ENCODE data around the gene WDR27. TPM values are rescaled to one million over a fixed set of nuclear protein-coding genes. Genes with fewer than 3 reads are reported as not detected.
"Not testable (repeated sequence)": the region's sequence is repeated elsewhere in the genome, so short reads cannot be mapped to it uniquely, and the experiment has no call there.

Gene WDR27
- total and polyA plus RNA-seq, 9 donors = 16.6 to 53.4 (median 38.7) TPM

DNA sequence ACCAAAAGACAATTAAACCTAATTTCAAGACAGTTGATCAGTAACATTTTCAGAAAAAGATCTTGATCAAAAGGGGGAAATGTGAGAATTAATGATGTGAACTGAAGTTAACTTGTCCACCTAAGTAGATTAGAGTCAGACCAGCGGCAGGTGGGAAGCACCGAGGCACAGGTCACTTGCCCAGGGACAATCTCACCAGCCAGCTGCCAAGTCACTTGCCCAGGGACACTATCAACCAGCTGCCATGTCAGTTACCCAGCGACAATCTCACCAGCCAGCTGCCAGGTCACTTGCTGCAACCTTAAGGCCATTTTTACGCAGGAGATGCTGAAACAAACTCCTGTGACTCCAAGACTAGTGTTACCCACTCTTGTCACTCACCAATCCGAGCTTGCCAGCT lies 260.5 kb downstream of the WDR27 start:
- TF ChIP-seq, protein P1, sequence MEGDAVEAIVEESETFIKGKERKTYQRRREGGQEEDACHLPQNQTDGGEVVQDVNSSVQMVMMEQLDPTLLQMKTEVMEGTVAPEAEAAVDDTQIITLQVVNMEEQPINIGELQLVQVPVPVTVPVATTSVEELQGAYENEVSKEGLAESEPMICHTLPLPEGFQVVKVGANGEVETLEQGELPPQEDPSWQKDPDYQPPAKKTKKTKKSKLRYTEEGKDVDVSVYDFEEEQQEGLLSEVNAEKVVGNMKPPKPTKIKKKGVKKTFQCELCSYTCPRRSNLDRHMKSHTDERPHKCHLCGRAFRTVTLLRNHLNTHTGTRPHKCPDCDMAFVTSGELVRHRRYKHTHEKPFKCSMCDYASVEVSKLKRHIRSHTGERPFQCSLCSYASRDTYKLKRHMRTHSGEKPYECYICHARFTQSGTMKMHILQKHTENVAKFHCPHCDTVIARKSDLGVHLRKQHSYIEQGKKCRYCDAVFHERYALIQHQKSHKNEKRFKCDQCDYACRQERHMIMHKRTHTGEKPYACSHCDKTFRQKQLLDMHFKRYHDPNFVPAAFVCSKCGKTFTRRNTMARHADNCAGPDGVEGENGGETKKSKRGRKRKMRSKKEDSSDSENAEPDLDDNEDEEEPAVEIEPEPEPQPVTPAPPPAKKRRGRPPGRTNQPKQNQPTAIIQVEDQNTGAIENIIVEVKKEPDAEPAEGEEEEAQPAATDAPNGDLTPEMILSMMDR (IDR thresholded peaks at IDR 0.05) = no peak
- TF ChIP-seq POLR2A (IDR thresholded peaks at IDR 0.05) = no peak
- no peak for TF ChIP-seq EP300 (IDR thresholded peaks at IDR 0.05)
- Histone ChIP-seq H3K4me3 (no peak overlapping the region), H3K27me3 (no peaks in the 10 kb centered on the region), H3K27ac (no peak overlapping the region), H3K4me1 (ENCODE audit: insufficient read depth) (peaks cover 3% of the 10 kb centered on the region), H3K9me3 (no peaks in the 10 kb centered on the region), H3K36me3 (no peaks in the 10 kb centered on the region)
- WGBS, 3 donors = 87 to 89% (median 88%) methylated on average over 5 of the region's 5 CpGs
- intact Hi-C loops (cut with DNase I) = loop anchor here in 1 of 4 donors (10.0 kb wide), 1 partner anchor 236 kb away; no protein-coding TSS in a partner anchor
- no peak for DNase-seq

DNA sequence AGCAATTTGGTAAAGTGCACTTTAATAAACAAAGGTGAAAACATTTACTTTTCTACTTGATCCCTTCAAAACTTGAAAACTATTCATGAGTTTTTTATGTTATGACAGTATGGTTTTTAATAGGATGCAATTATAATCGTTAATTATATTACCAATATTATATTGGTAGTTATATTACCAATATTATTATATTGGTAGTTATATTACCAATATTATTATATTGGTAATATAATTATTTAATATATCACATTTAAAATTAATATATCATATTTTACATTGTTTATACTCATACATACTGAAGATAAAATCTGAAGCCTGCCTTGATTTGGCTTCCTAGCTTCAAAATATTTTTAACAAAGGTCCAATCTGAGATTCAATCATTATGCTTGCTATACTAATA lies 262.1 kb downstream of the WDR27 start:
- DNase-seq = no peak
- no peaks in the 10 kb centered on the region for H3K9me3 ChIP-seq
- no peaks in the 10 kb centered on the region for H3K4me1 ChIP-seq (ENCODE audit: insufficient read depth)
- H3K27me3 ChIP-seq = no peaks in the 10 kb centered on the region
- H3K27ac ChIP-seq = no peak overlapping the region
- H3K4me3 ChIP-seq = no peak overlapping the region
- no peaks in the 10 kb centered on the region for H3K36me3 ChIP-seq
- no peak for TF ChIP-seq EP300 (IDR thresholded peaks at IDR 0.05)
- TF ChIP-seq POLR2A (IDR thresholded peaks at IDR 0.05) = no peak
- TF ChIP-seq, protein P1 (IDR thresholded peaks at IDR 0.05) = no peak
- WGBS, 3 donors = 0 to 41% (median 0%) methylated on average over 1 of the region's 1 CpG
- intact Hi-C loops (cut with DNase I) = loop anchor here in 1 of 4 donors (10.0 kb wide), 1 partner anchor 235 kb away; no protein-coding TSS in a partner anchor

DNA sequence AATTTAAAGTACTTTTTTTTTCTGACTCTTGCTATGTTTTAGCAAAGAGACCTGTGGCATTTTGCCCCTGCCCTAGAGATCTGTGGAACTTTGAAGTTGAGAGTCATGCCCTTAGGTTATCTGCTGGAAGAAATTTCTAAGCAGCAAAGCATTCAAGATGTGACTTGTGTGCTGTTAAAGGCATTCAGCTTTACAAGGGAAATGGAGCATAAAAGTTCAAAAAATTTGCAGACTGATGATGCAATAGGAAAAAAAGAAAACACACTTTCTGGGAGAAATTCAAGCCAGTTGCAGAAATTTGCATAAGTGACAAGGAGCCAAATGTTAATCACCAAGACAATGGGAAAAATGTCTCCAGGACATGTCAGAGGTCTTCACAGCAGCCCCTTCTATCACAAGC lies 267.3 kb downstream of the WDR27 start:
- DNase-seq; H3K27me3 ChIP-seq; H3K4me1 ChIP-seq (ENCODE audit: insufficient read depth); intact Hi-C loops (cut with DNase I); H3K4me3 ChIP-seq; H3K27ac ChIP-seq; H3K36me3 ChIP-seq; H3K9me3 ChIP-seq: not testable (repeated sequence)

DNA sequence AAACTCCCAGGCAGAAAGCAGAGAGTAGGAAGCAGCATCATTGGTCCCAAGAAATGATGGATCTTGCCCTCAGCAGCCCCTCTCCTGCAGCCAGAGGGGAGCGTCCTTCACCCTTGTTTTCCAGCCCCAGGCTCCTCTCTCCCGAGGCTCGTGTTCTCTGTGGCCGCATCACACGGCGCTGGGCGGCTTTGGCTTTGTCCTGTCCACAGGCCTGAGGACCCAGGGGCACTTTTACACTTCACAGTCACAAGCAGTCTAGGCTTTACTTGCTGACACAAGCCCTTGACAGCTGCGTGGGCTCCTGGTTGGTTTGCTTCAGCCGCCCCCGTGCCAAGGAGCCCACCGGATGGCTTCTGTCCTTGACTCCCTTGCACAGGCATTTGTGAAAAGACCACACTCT lies 272.8 kb downstream of the WDR27 start:
- Histone ChIP-seq H3K27me3 (no peaks in the 10 kb centered on the region), H3K4me3 (no peak overlapping the region), H3K4me1 (ENCODE audit: insufficient read depth) (peaks cover 14% of the 10 kb centered on the region), H3K27ac (peak overlapping the region; percentile 74 to 91), H3K9me3 (peaks cover 0 to 3% of the 10 kb centered on the region in 2 donors), H3K36me3 (no peaks in the 10 kb centered on the region)
- TF ChIP-seq, protein P1 (IDR thresholded peaks at IDR 0.05) = no peak
- TF ChIP-seq POLR2A (IDR thresholded peaks at IDR 0.05) (no peak), EP300 (IDR thresholded peaks at IDR 0.05) (no peak)
- peak in 2 of 5 donors; percentile 44 to 45 for DNase-seq
- WGBS, 3 donors = 52 to 77% (median 54%) methylated on average over 11 of the region's 11 CpGs
- intact Hi-C loops (cut with DNase I) = loop anchor here in 1 of 4 donors (10.0 kb wide), 1 partner anchor 174 kb away; the partner anchor contains the start of gene THBS2

DNA sequence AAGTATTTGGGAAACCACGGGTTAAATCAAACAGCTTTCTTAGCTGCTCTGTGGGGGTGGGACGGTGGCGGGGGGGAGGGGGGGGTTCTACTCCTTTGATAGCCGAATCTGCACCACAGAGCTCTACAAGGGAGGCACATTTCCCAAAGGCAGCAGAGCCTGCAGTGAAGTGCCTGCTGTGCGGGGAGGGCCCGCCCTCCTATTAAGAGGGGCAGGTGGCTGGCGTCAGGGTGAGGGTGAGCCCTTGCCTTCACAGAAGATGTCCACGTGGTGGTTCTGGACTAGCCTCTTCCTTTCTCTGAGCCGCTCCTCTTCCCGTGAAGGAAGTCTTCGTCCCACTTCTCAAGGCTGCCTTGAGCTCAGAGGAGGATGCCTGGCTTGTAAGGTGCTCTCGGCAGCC lies 273.3 kb downstream of the WDR27 start:
- H3K27ac ChIP-seq = peak overlapping the region; percentile 74 to 91
- peak; percentile 76 to 84 (median 80) for DNase-seq
- intact Hi-C loops (cut with DNase I) = loop anchor here in 1 of 4 donors (10.0 kb wide), 1 partner anchor 174 kb away; the partner anchor contains the start of gene THBS2
- peak; percentile 22 for TF ChIP-seq POLR2A (IDR thresholded peaks at IDR 0.05)
- no peak for TF ChIP-seq EP300 (IDR thresholded peaks at IDR 0.05)
- peaks cover 0 to 3% of the 10 kb centered on the region in 2 donors for H3K9me3 ChIP-seq
- peaks cover 14% of the 10 kb centered on the region for H3K4me1 ChIP-seq (ENCODE audit: insufficient read depth)
- H3K27me3 ChIP-seq = no peaks in the 10 kb centered on the region
- H3K4me3 ChIP-seq = no peak overlapping the region
- no peaks in the 10 kb centered on the region for H3K36me3 ChIP-seq
- WGBS, 3 donors = 6 to 15% (median 9%) methylated on average over 12 of the region's 12 CpGs
